EL (cell line): ENCODE results near the gene LRRC47.

ENCODE experiments used
- DNase-seq: peaks from one replicate; pipeline ENCODE4 v3.0.0-alpha.2; 2016

LRRC47 gene

GRCh38 chr1:3746389-3746829 lies 49.9 kb downstream of the LRRC47 start:
- DNase-seq = no peak

GRCh38 chr1:3745590-3746381 lies 50.5 kb downstream of the LRRC47 start:
- DNase-seq = no peak

GRCh38 chr1:3745071-3745470 lies 51.2 kb downstream of the LRRC47 start:
- no peak for DNase-seq

GRCh38 chr1:3744646-3745045 lies 51.7 kb downstream of the LRRC47 start:
- DNase-seq = no peak

- DNase-seq = no peak
These were observed 52.5 kb downstream of the LRRC47 start for GRCh38 chr1:3743826-3744225.

- DNase-seq = no peak
These were observed 52.9 kb downstream of the LRRC47 start for GRCh38 chr1:3743421-3743820.

- peak; percentile 21 for DNase-seq
These were observed 53.6 kb downstream of the LRRC47 start for GRCh38 chr1:3742439-3743298.

- DNase-seq = no peak
These were observed 54.5 kb downstream of the LRRC47 start for GRCh38 chr1:3741566-3742438.

- no peak for DNase-seq
These were observed 55.5 kb downstream of the LRRC47 start for GRCh38 chr1:3740752-3741151.

GRCh38 chr1:3740042-3740441 lies 56.3 kb downstream of the LRRC47 start:
- no peak for DNase-seq

GRCh38 chr1:3738943-3739342 lies 57.4 kb downstream of the LRRC47 start:
- no peak for DNase-seq

GRCh38 chr1:3736708-3737107 lies 59.6 kb downstream of the LRRC47 start:
- DNase-seq = no peak

GRCh38 chr1:3736131-3736561 lies 60.2 kb downstream of the LRRC47 start:
- DNase-seq = no peak

- DNase-seq = no peak
These were observed 60.6 kb downstream of the LRRC47 start for GRCh38 chr1:3735688-3736087.

GRCh38 chr1:3735027-3735681 lies 61.1 kb downstream of the LRRC47 start:
- DNase-seq = no peak

GRCh38 chr1:3734602-3735001 lies 61.7 kb downstream of the LRRC47 start:
- DNase-seq = no peak

- no peak for DNase-seq
These were observed 62.3 kb downstream of the LRRC47 start for GRCh38 chr1:3733883-3734589.

GRCh38 chr1:3733094-3733882 lies 63.0 kb downstream of the LRRC47 start:
- no peak for DNase-seq

GRCh38 chr1:3732434-3733093 lies 63.7 kb downstream of the LRRC47 start:
- DNase-seq = no peak
